IPS-15b (cell line): ENCODE measurements around the gene NLRC5.

Experiments
- H3K27me3 ChIP-seq: one replicate; pipeline ENCODE4 v1.6.1; 2013; ENCODE audit warnings: low read length; ENCODE audit not compliant: control insufficient read depth, insufficient read depth
- H3K36me3 ChIP-seq: one replicate; pipeline ENCODE4 v1.6.1; 2013; ENCODE audit warnings: low read length; ENCODE audit not compliant: control insufficient read depth, insufficient read depth
- H3K4me1 ChIP-seq: one replicate; pipeline ENCODE4 v1.6.1; 2013; ENCODE audit warnings: mild to moderate bottlenecking, low read length; ENCODE audit not compliant: control insufficient read depth, insufficient read depth
- H3K4me3 ChIP-seq: one replicate; pipeline ENCODE4 v1.5.1; 2013; ENCODE audit warnings: low read depth, low read length
- H3K9ac ChIP-seq: one replicate; pipeline ENCODE4 v1.6.1; 2013; ENCODE audit warnings: low read depth, mild to moderate bottlenecking, low read length
- H3K9me3 ChIP-seq: one replicate; pipeline ENCODE4 v1.6.1; 2013; ENCODE audit warnings: mild to moderate bottlenecking, low read length; ENCODE audit not compliant: control insufficient read depth, insufficient read depth

Gene NLRC5

GRCh38 chr16:57024894-57025680 lies 35.7 kb downstream of the NLRC5 start:
- no peak overlapping the region for H3K9ac ChIP-seq
- no peak overlapping the region for H3K4me3 ChIP-seq
- no peaks in the 10 kb centered on the region for H3K9me3 ChIP-seq
- H3K4me1 ChIP-seq = no peaks in the 10 kb centered on the region
- H3K36me3 ChIP-seq = peaks cover 3% of the 10 kb centered on the region
- no peaks in the 10 kb centered on the region for H3K27me3 ChIP-seq

- Histone ChIP-seq H3K4me3 (no peak overlapping the region), H3K4me1 (no peaks in the 10 kb centered on the region), H3K9ac (no peak overlapping the region), H3K9me3 (no peaks in the 10 kb centered on the region), H3K27me3 (no peaks in the 10 kb centered on the region), H3K36me3 (peaks cover 3% of the 10 kb centered on the region)
Measured at GRCh38 chr16:57025941-57026777, 36.8 kb downstream of the NLRC5 start.

- H3K9me3 ChIP-seq = no peaks in the 10 kb centered on the region
- no peaks in the 10 kb centered on the region for H3K27me3 ChIP-seq
- H3K9ac ChIP-seq = no peak overlapping the region
- H3K4me1 ChIP-seq = no peaks in the 10 kb centered on the region
- H3K4me3 ChIP-seq = no peak overlapping the region
- peaks cover 3% of the 10 kb centered on the region for H3K36me3 ChIP-seq
Measured at GRCh38 chr16:57026778-57027062, 37.4 kb downstream of the NLRC5 start.

GRCh38 chr16:57027067-57027466 lies 37.7 kb downstream of the NLRC5 start:
- Histone ChIP-seq H3K9ac (no peak overlapping the region), H3K9me3 (no peaks in the 10 kb centered on the region), H3K36me3 (peaks cover 3% of the 10 kb centered on the region), H3K27me3 (no peaks in the 10 kb centered on the region), H3K4me3 (no peak overlapping the region), H3K4me1 (no peaks in the 10 kb centered on the region)

GRCh38 chr16:57028086-57028485 lies 38.7 kb downstream of the NLRC5 start:
- Histone ChIP-seq H3K4me3 (no peak overlapping the region), H3K4me1 (no peaks in the 10 kb centered on the region), H3K36me3 (peaks cover 3% of the 10 kb centered on the region)

GRCh38 chr16:57029161-57030160 lies 40.1 kb downstream of the NLRC5 start:
- no peaks in the 10 kb centered on the region for H3K4me1 ChIP-seq
- H3K9ac ChIP-seq = no peak overlapping the region
- H3K4me3 ChIP-seq = no peak overlapping the region
- no peaks in the 10 kb centered on the region for H3K27me3 ChIP-seq
- H3K9me3 ChIP-seq = no peaks in the 10 kb centered on the region
- peaks cover 3% of the 10 kb centered on the region for H3K36me3 ChIP-seq

More at GRCh38 chr16:57028086-57028485, 38.7 kb downstream of the NLRC5 start:
- Histone ChIP-seq H3K9ac (no peak overlapping the region), H3K9me3 (no peaks in the 10 kb centered on the region), H3K27me3 (no peaks in the 10 kb centered on the region)

GRCh38 chr16:57030346-57030902 lies 41.1 kb downstream of the NLRC5 start:
- Histone ChIP-seq H3K9ac (no peak overlapping the region), H3K4me1 (no peaks in the 10 kb centered on the region), H3K36me3 (peaks cover 3% of the 10 kb centered on the region), H3K9me3 (no peaks in the 10 kb centered on the region), H3K4me3 (no peak overlapping the region), H3K27me3 (no peaks in the 10 kb centered on the region)

- H3K4me3 ChIP-seq = no peak overlapping the region
- H3K9me3 ChIP-seq = no peaks in the 10 kb centered on the region
- peaks cover 3% of the 10 kb centered on the region for H3K36me3 ChIP-seq
- H3K27me3 ChIP-seq = no peaks in the 10 kb centered on the region
- no peaks in the 10 kb centered on the region for H3K4me1 ChIP-seq
- H3K9ac ChIP-seq = no peak overlapping the region
Measured at GRCh38 chr16:57031156-57031555, 41.8 kb downstream of the NLRC5 start.

- no peaks in the 10 kb centered on the region for H3K27me3 ChIP-seq
- H3K9ac ChIP-seq = no peak overlapping the region
- no peaks in the 10 kb centered on the region for H3K36me3 ChIP-seq
- H3K4me1 ChIP-seq = no peaks in the 10 kb centered on the region
- no peaks in the 10 kb centered on the region for H3K9me3 ChIP-seq
- no peak overlapping the region for H3K4me3 ChIP-seq
Measured at GRCh38 chr16:57032346-57032745, 43.0 kb downstream of the NLRC5 start.

- H3K9ac ChIP-seq = no peak overlapping the region
- no peaks in the 10 kb centered on the region for H3K9me3 ChIP-seq
- no peaks in the 10 kb centered on the region for H3K36me3 ChIP-seq
- H3K4me3 ChIP-seq = no peak overlapping the region
- no peaks in the 10 kb centered on the region for H3K4me1 ChIP-seq
- H3K27me3 ChIP-seq = no peaks in the 10 kb centered on the region
Measured at GRCh38 chr16:57032931-57033330, 43.6 kb downstream of the NLRC5 start.

- Histone ChIP-seq H3K27me3 (no peaks in the 10 kb centered on the region), H3K36me3 (no peaks in the 10 kb centered on the region), H3K9me3 (no peaks in the 10 kb centered on the region), H3K4me3 (no peak overlapping the region), H3K9ac (no peak overlapping the region), H3K4me1 (no peaks in the 10 kb centered on the region)
Measured at GRCh38 chr16:57036315-57036714, 47.0 kb downstream of the NLRC5 start.
